ENCODE results near the gene KCTD21.

KCTD21 gene

DNA sequence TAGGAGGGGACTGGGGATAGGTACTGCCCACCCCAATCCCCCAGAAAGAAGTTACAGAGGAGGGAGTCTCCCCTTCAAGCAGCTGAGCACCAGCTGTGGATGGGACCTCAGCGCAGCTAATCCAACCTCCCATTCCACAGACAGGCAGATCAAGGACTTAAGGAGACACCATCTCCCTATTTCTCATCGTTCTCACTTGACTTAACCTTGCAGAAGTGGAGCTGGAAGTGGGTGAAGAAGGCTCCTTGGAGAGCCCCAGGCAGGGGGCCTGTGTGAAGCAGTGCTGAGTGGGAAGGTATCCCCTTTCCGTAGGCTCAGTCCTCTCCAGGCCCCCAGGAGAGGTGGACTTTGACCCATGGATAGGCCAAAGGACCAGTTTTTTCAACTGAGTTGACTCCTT, 27.6 kb upstream of the KCTD21 start:
- Histone ChIP-seq H3K9ac (ENCODE audit: low read depth, low read length, poor library complexity, severe bottlenecking) (no peak overlapping the region), H3K4me1 (ENCODE audit: insufficient read depth, low read length, poor library complexity, severe bottlenecking) (no peaks in the 10 kb centered on the region), H3F3A (ENCODE audit: low read depth) (no peaks in the 10 kb centered on the region), H3K79me2 (ENCODE audit: insufficient read depth, low read length) (no peaks in the 10 kb centered on the region), H3K4me3 (ENCODE audit: low read length, poor library complexity, severe bottlenecking) (no peak overlapping the region), H3K9me3 (ENCODE audit: insufficient read depth, low read depth, low read length) (no peaks in the 10 kb centered on the region), H3K4me2 (ENCODE audit: low read depth, low read length, poor library complexity, severe bottlenecking) (no peak overlapping the region), H3K36me3 (ENCODE audit: insufficient read depth, low read length) (no peaks in the 10 kb centered on the region; the same call in 1 of the 2 replicates), H4K20me1 (ENCODE audit: insufficient read depth, low read length, poor library complexity, severe bottlenecking) (no peaks in the 10 kb centered on the region), H3K27me3 (ENCODE audit: insufficient read depth, low read length, poor library complexity, severe bottlenecking) (no peaks in the 10 kb centered on the region), H3K9me2 (replicated peaks; ENCODE audit: low read depth, low read length) (no peaks in the 10 kb centered on the region), H2AFZ (ENCODE audit: low read length) (no peak overlapping the region)
- TF ChIP-seq, protein P1, sequence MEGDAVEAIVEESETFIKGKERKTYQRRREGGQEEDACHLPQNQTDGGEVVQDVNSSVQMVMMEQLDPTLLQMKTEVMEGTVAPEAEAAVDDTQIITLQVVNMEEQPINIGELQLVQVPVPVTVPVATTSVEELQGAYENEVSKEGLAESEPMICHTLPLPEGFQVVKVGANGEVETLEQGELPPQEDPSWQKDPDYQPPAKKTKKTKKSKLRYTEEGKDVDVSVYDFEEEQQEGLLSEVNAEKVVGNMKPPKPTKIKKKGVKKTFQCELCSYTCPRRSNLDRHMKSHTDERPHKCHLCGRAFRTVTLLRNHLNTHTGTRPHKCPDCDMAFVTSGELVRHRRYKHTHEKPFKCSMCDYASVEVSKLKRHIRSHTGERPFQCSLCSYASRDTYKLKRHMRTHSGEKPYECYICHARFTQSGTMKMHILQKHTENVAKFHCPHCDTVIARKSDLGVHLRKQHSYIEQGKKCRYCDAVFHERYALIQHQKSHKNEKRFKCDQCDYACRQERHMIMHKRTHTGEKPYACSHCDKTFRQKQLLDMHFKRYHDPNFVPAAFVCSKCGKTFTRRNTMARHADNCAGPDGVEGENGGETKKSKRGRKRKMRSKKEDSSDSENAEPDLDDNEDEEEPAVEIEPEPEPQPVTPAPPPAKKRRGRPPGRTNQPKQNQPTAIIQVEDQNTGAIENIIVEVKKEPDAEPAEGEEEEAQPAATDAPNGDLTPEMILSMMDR (conservative IDR thresholded peaks at IDR 0.05; ENCODE audit: low read length) = no peak
- TF ChIP-seq EZH2phosphoT487 (IDR thresholded peaks at IDR 0.05; ENCODE audit: borderline replicate concordance) = no peak

DNA sequence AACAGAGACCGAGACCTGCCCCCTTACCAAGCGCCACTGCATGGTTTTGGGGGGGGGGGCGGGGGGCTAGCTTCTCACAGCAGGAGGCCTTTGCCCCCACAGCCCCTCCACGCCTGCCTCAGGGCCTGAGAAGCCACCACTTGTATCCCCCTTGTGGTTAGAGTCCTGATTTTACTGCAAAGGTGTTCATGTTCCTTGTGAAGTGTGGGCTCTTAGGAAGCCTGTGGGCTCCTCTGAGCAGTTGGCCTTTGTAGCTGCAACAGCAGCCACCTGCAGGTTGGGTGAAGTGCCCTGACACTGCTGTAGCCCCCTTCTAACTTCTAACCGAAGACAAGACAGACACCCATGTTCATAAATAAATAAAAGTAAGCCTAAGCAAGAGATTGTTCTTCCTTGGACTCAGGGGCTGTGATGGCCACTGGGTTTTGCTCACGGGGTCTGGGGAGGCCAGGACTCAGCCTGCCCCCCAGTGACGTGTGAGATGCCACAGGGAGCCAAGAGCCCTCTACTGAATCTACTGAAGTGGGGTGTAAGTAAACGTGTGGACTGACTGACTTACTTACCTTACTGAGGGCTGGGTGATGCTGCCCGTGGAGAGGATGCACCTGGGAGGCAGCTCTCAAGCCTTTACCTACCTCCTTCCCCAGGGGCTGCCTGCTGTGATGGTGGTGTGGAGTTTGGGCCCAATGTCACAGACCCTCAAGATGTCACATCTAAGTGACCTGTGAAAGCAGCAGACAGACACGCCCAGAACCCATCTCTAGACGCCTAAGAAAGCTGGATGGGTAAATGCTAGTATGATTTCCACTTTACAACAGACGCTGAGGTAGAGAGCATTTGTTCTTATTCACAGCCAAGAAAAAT, 26.1 kb upstream of the KCTD21 start:
- no peaks in the 10 kb centered on the region for H3K27me3 ChIP-seq (ENCODE audit: insufficient read depth, low read length, poor library complexity, severe bottlenecking)
- H2AFZ ChIP-seq (ENCODE audit: low read length) = no peak overlapping the region
- H3K9me3 ChIP-seq (ENCODE audit: insufficient read depth, low read depth, low read length) = no peaks in the 10 kb centered on the region
- no peak overlapping the region for H3K4me2 ChIP-seq (ENCODE audit: low read depth, low read length, poor library complexity, severe bottlenecking)
- peaks cover 10% of the 10 kb centered on the region; the same call in 1 of the 2 replicates for H3K36me3 ChIP-seq (ENCODE audit: insufficient read depth, low read length)
- no peaks in the 10 kb centered on the region for H3K4me1 ChIP-seq (ENCODE audit: insufficient read depth, low read length, poor library complexity, severe bottlenecking)
- no peaks in the 10 kb centered on the region for H4K20me1 ChIP-seq (ENCODE audit: insufficient read depth, low read length, poor library complexity, severe bottlenecking)
- TF ChIP-seq, protein P1 (conservative IDR thresholded peaks at IDR 0.05; ENCODE audit: low read length) = no peak
- TF ChIP-seq EZH2phosphoT487 (IDR thresholded peaks at IDR 0.05; ENCODE audit: borderline replicate concordance) = no peak
- H3K79me2 ChIP-seq (ENCODE audit: insufficient read depth, low read length) = no peaks in the 10 kb centered on the region
- H3F3A ChIP-seq (ENCODE audit: low read depth) = no peaks in the 10 kb centered on the region
- H3K4me3 ChIP-seq (ENCODE audit: low read length, poor library complexity, severe bottlenecking) = no peak overlapping the region
- no peak overlapping the region for H3K9ac ChIP-seq (ENCODE audit: low read depth, low read length, poor library complexity, severe bottlenecking)
- no peaks in the 10 kb centered on the region for H3K9me2 ChIP-seq (replicated peaks; ENCODE audit: low read depth, low read length)

DNA sequence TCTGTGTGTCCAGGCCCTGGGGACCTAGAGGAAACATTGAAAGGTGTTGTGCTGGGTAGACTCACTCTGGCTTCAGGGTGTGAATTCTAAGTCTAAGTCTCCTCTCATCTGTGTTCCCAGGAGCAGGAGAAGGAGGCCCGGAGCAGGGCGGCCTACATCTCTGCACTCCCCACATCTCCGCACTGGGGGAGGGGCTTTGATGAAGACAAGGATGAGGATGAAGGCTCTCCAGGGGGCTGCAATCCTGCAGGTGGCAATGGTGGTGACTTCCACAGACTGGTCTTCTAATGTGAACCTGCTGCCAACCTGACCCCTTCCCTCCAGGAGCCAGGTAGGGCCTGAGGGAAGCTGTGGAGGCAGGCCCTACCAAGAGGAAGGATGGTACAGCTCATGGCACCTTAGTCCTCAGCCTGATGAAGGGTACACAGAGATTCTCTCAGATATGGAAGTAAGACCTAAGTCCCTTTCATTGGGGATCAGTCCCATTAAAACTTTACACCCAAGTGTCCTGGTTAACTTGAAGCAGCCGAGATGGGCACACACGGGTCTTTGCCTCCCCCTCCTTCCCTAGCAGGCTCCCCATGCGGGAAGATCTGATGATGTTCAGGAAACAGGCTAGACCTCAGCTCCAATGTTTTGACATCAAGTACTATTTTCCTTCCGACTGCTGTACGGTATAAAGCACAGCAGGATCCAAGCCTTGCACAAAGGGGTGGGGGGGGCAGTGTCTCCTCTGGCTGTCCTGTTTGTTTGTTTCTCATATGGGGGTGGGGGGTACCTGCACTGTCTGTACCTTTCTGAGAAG, 25.3 kb upstream of the KCTD21 start:
- H3K36me3 ChIP-seq (ENCODE audit: insufficient read depth, low read length) = peaks cover 10% of the 10 kb centered on the region; the same call in 1 of the 2 replicates
- no peaks in the 10 kb centered on the region for H3K27me3 ChIP-seq (ENCODE audit: insufficient read depth, low read length, poor library complexity, severe bottlenecking)
- TF ChIP-seq, protein P1 (conservative IDR thresholded peaks at IDR 0.05; ENCODE audit: low read length) = no peak
- no peak for TF ChIP-seq EZH2phosphoT487 (IDR thresholded peaks at IDR 0.05; ENCODE audit: borderline replicate concordance)
- no peaks in the 10 kb centered on the region for H3K79me2 ChIP-seq (ENCODE audit: insufficient read depth, low read length)
- H3K9ac ChIP-seq (ENCODE audit: low read depth, low read length, poor library complexity, severe bottlenecking) = no peak overlapping the region
- no peak overlapping the region for H3K4me3 ChIP-seq (ENCODE audit: low read length, poor library complexity, severe bottlenecking)
- no peaks in the 10 kb centered on the region for H3F3A ChIP-seq (ENCODE audit: low read depth)
- no peaks in the 10 kb centered on the region for H3K9me2 ChIP-seq (replicated peaks; ENCODE audit: low read depth, low read length)
- no peak overlapping the region for H3K4me2 ChIP-seq (ENCODE audit: low read depth, low read length, poor library complexity, severe bottlenecking)
- no peaks in the 10 kb centered on the region for H3K9me3 ChIP-seq (ENCODE audit: insufficient read depth, low read depth, low read length)
- no peak overlapping the region for H2AFZ ChIP-seq (ENCODE audit: low read length)
- H4K20me1 ChIP-seq (ENCODE audit: insufficient read depth, low read length, poor library complexity, severe bottlenecking) = no peaks in the 10 kb centered on the region
- H3K4me1 ChIP-seq (ENCODE audit: insufficient read depth, low read length, poor library complexity, severe bottlenecking) = no peaks in the 10 kb centered on the region

Measured in Loucy (cell line).